ENCODE data around the gene DNAH3.
"Not testable (repeated sequence)": the region's sequence is repeated elsewhere in the genome, so short reads cannot be mapped to it uniquely, and the experiment has no call there.

DNAH3 gene

GRCh38 chr16:20949660-20950059 is 201.0 kb downstream of the DNAH3 start:
- no peak overlapping the region for H3K4me3 ChIP-seq (ENCODE audit: low read length, poor library complexity, severe bottlenecking)
- no peak overlapping the region for H3K9ac ChIP-seq (ENCODE audit: low read depth, low read length, poor library complexity, severe bottlenecking)
- no peaks in the 10 kb centered on the region for H3K9me2 ChIP-seq (replicated peaks; ENCODE audit: low read depth, low read length)
- no peaks in the 10 kb centered on the region for H3K36me3 ChIP-seq (ENCODE audit: insufficient read depth, low read length)
- H3K9me3 ChIP-seq (ENCODE audit: insufficient read depth, low read depth, low read length) = no peaks in the 10 kb centered on the region
- no peaks in the 10 kb centered on the region for H3K4me1 ChIP-seq (ENCODE audit: insufficient read depth, low read length, poor library complexity, severe bottlenecking)
- no peaks in the 10 kb centered on the region for H3F3A ChIP-seq (ENCODE audit: low read depth)
- H4K20me1 ChIP-seq (ENCODE audit: insufficient read depth, low read length, poor library complexity, severe bottlenecking) = no peaks in the 10 kb centered on the region
- TF ChIP-seq, protein P1, sequence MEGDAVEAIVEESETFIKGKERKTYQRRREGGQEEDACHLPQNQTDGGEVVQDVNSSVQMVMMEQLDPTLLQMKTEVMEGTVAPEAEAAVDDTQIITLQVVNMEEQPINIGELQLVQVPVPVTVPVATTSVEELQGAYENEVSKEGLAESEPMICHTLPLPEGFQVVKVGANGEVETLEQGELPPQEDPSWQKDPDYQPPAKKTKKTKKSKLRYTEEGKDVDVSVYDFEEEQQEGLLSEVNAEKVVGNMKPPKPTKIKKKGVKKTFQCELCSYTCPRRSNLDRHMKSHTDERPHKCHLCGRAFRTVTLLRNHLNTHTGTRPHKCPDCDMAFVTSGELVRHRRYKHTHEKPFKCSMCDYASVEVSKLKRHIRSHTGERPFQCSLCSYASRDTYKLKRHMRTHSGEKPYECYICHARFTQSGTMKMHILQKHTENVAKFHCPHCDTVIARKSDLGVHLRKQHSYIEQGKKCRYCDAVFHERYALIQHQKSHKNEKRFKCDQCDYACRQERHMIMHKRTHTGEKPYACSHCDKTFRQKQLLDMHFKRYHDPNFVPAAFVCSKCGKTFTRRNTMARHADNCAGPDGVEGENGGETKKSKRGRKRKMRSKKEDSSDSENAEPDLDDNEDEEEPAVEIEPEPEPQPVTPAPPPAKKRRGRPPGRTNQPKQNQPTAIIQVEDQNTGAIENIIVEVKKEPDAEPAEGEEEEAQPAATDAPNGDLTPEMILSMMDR (conservative IDR thresholded peaks at IDR 0.05; ENCODE audit: low read length) = no peak
- TF ChIP-seq EZH2phosphoT487 (IDR thresholded peaks at IDR 0.05; ENCODE audit: borderline replicate concordance) = no peak
- no peaks in the 10 kb centered on the region for H3K27me3 ChIP-seq (ENCODE audit: insufficient read depth, low read length, poor library complexity, severe bottlenecking)
- H2AFZ ChIP-seq (ENCODE audit: low read length) = no peak overlapping the region
- no peak overlapping the region for H3K4me2 ChIP-seq (ENCODE audit: low read depth, low read length, poor library complexity, severe bottlenecking)
- H3K79me2 ChIP-seq (ENCODE audit: insufficient read depth, low read length) = no peaks in the 10 kb centered on the region

DNA sequence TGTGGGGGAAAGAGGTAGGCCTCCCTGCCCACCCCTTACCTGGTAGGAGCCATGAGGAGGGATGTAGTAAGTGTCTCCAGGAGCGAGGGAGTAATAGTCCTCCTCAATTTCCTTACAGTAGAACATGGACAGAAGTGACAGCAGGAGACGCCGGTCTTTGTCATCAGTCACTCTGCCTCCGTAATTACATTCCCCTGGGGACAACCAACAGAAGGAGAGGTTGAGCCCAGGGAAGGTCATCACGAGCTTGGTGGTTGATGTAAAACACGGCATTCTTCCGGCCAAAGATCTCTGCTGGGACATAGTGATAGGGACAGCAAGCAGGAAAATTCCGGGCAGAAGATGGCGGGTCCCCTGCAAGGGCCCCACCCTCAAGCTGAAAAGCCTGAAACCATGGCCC is 202.2 kb downstream of the DNAH3 start:
- H3K9me3 ChIP-seq (ENCODE audit: insufficient read depth, low read depth, low read length) = no peaks in the 10 kb centered on the region
- no peak for TF ChIP-seq EZH2phosphoT487 (IDR thresholded peaks at IDR 0.05; ENCODE audit: borderline replicate concordance)
- TF ChIP-seq, protein P1 (conservative IDR thresholded peaks at IDR 0.05; ENCODE audit: low read length) = no peak
- no peak overlapping the region for H3K4me2 ChIP-seq (ENCODE audit: low read depth, low read length, poor library complexity, severe bottlenecking)
- no peak overlapping the region for H2AFZ ChIP-seq (ENCODE audit: low read length)
- no peak overlapping the region for H3K9ac ChIP-seq (ENCODE audit: low read depth, low read length, poor library complexity, severe bottlenecking)
- no peaks in the 10 kb centered on the region for H3K9me2 ChIP-seq (replicated peaks; ENCODE audit: low read depth, low read length)
- H3K27me3 ChIP-seq (ENCODE audit: insufficient read depth, low read length, poor library complexity, severe bottlenecking) = no peaks in the 10 kb centered on the region
- H3F3A ChIP-seq (ENCODE audit: low read depth) = no peaks in the 10 kb centered on the region
- no peak overlapping the region for H3K4me3 ChIP-seq (ENCODE audit: low read length, poor library complexity, severe bottlenecking)
- no peaks in the 10 kb centered on the region for H3K4me1 ChIP-seq (ENCODE audit: insufficient read depth, low read length, poor library complexity, severe bottlenecking)
- H3K79me2 ChIP-seq (ENCODE audit: insufficient read depth, low read length) = no peaks in the 10 kb centered on the region
- no peaks in the 10 kb centered on the region for H3K36me3 ChIP-seq (ENCODE audit: insufficient read depth, low read length)
- no peaks in the 10 kb centered on the region for H4K20me1 ChIP-seq (ENCODE audit: insufficient read depth, low read length, poor library complexity, severe bottlenecking)

DNA sequence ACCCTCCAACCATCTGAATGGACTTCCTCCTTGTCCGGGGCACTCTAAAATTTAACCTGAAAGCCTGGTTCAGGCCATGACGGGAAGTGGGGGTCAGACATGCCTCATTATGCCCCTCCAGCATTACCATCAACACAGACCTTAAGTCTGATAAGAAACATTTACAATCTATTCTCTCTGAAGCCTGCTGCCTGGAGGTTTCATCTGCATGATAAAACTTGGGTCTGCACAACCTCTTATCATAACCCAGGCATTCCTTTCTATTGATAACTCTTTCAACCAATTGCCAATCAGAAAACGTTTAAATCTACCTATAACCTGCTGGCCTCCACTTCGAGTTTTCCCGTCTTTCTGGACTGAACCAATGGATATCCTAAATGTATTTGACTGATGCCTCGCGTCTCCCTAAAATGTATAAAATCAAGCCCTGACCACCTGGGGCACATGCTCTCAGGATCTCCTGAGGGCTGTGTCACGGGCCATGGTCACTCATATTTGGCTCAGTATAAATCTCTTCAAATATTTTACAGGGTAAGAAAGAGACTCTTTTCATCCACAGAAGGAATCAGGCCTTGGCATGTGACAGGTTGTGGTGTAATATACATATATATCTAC is 204.5 kb downstream of the DNAH3 start:
- Histone ChIP-seq H2AFZ (ENCODE audit: low read length) (no peak overlapping the region), H3K9me2 (replicated peaks; ENCODE audit: low read depth, low read length) (no peaks in the 10 kb centered on the region), H4K20me1 (ENCODE audit: insufficient read depth, low read length, poor library complexity, severe bottlenecking) (no peaks in the 10 kb centered on the region), H3K4me2 (ENCODE audit: low read depth, low read length, poor library complexity, severe bottlenecking) (no peak overlapping the region), H3K79me2 (ENCODE audit: insufficient read depth, low read length) (no peaks in the 10 kb centered on the region), H3K27me3 (ENCODE audit: insufficient read depth, low read length, poor library complexity, severe bottlenecking) (no peaks in the 10 kb centered on the region), H3K36me3 (ENCODE audit: insufficient read depth, low read length) (no peaks in the 10 kb centered on the region), H3K4me1 (ENCODE audit: insufficient read depth, low read length, poor library complexity, severe bottlenecking) (peaks cover 4% of the 10 kb centered on the region), H3K4me3 (ENCODE audit: low read length, poor library complexity, severe bottlenecking) (no peak overlapping the region), H3F3A (ENCODE audit: low read depth) (no peaks in the 10 kb centered on the region), H3K9me3 (ENCODE audit: insufficient read depth, low read depth, low read length) (no peaks in the 10 kb centered on the region), H3K9ac (ENCODE audit: low read depth, low read length, poor library complexity, severe bottlenecking) (no peak overlapping the region)
- TF ChIP-seq EZH2phosphoT487 (IDR thresholded peaks at IDR 0.05; ENCODE audit: borderline replicate concordance) = no peak
- TF ChIP-seq, protein P1 (conservative IDR thresholded peaks at IDR 0.05; ENCODE audit: low read length) = no peak

DNA sequence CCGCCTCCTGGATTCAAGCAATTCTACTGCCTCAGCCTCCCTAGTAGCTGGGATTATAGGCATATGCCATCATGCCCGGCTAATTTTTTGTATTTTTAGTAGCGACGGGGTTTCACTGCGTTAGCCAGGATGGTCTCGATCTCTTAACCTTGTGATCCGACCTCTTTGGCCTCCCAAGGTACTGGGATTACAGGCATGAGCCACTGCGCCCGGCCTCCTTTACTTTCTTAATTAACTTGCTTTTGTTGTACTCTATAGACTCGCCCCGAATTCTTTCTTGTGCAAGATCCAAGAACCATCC is 205.1 kb downstream of the DNAH3 start:
- H3K4me2 ChIP-seq (ENCODE audit: low read depth, low read length, poor library complexity, severe bottlenecking); H3K27me3 ChIP-seq (ENCODE audit: insufficient read depth, low read length, poor library complexity, severe bottlenecking); H3K79me2 ChIP-seq (ENCODE audit: insufficient read depth, low read length); H3K9me3 ChIP-seq (ENCODE audit: insufficient read depth, low read depth, low read length); H3K4me1 ChIP-seq (ENCODE audit: insufficient read depth, low read length, poor library complexity, severe bottlenecking); H3K9ac ChIP-seq (ENCODE audit: low read depth, low read length, poor library complexity, severe bottlenecking); H4K20me1 ChIP-seq (ENCODE audit: insufficient read depth, low read length, poor library complexity, severe bottlenecking); H3F3A ChIP-seq (ENCODE audit: low read depth); H3K4me3 ChIP-seq (ENCODE audit: low read length, poor library complexity, severe bottlenecking); H3K36me3 ChIP-seq (ENCODE audit: insufficient read depth, low read length); H3K9me2 ChIP-seq (replicated peaks; ENCODE audit: low read depth, low read length): not testable (repeated sequence)
- H2AFZ ChIP-seq (ENCODE audit: low read length) = 0 out of 2 replicates have a peak overlapping the region, but pooled peaks have one; percentile 9

Data from Loucy (cell line).